ENCODE measurements around the gene STAB1. TPM values are rescaled to one million over a fixed set of nuclear protein-coding genes. Genes with fewer than 3 reads are reported as not detected.
"Not testable (repeated sequence)": the region's sequence is repeated elsewhere in the genome, so short reads cannot be mapped to it uniquely, and the experiment has no call there.

The STAB1 gene
- total RNA-seq, 1 donor from 2014 or later: 6.3 TPM

DNA sequence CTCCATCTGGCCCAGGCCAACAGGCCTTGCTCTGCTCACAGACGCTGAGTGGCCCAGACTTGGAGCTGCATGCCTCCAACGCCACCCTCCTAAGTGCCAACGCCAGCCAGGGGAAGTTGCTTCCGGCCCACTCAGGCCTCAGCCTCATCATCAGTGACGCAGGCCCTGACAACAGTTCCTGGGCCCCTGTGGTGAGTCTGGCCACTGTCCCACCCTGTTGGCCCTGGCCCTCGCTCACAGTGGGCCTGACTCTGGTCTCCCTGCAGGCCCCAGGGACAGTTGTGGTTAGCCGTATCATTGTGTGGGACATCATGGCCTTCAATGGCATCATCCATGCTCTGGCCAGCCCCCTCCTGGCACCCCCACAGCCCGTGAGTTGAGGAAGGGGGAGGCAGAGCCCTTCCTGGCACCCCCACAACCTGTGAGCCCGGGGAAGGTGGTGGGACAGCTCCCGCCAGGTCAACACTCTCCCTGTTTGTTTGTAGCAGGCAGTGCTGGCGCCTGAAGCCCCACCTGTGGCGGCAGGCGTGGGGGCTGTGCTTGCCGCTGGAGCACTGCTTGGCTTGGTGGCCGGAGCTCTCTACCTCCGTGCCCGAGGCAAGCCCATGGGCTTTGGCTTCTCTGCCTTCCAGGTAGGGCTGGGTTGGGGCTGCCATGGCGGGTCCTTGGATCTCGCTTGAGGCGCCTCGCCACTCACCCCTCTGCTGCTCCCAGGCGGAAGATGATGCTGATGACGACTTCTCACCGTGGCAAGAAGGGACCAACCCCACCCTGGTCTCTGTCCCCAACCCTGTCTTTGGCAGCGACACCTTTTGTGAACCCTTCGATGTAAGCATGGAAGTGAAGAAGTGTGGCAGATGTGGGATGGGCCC is 28.5 kb downstream of the STAB1 start:
- no peaks in the 10 kb centered on the region for H3K36me3 Mint-ChIP-seq (ENCODE audit: unreplicated experiment)
- H3K9me3 Mint-ChIP-seq (ENCODE audit: unreplicated experiment): peaks cover 5% of the 10 kb centered on the region
- H3K4me3 Mint-ChIP-seq (ENCODE audit: unreplicated experiment): no peak overlapping the region
- peak; percentile 17 for DNase-seq
- H3K27ac Mint-ChIP-seq (ENCODE audit: unreplicated experiment): no peak overlapping the region
- H3K4me1 Mint-ChIP-seq (ENCODE audit: low read depth, unreplicated experiment): peaks cover 5% of the 10 kb centered on the region
- TF ChIP-seq, protein P1, sequence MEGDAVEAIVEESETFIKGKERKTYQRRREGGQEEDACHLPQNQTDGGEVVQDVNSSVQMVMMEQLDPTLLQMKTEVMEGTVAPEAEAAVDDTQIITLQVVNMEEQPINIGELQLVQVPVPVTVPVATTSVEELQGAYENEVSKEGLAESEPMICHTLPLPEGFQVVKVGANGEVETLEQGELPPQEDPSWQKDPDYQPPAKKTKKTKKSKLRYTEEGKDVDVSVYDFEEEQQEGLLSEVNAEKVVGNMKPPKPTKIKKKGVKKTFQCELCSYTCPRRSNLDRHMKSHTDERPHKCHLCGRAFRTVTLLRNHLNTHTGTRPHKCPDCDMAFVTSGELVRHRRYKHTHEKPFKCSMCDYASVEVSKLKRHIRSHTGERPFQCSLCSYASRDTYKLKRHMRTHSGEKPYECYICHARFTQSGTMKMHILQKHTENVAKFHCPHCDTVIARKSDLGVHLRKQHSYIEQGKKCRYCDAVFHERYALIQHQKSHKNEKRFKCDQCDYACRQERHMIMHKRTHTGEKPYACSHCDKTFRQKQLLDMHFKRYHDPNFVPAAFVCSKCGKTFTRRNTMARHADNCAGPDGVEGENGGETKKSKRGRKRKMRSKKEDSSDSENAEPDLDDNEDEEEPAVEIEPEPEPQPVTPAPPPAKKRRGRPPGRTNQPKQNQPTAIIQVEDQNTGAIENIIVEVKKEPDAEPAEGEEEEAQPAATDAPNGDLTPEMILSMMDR (IDR thresholded peaks at IDR 0.05; ENCODE audit: partially characterized antibody, unreplicated experiment): no peak
- peaks cover 5% of the 10 kb centered on the region for H3K27me3 Mint-ChIP-seq (ENCODE audit: unreplicated experiment)

DNA sequence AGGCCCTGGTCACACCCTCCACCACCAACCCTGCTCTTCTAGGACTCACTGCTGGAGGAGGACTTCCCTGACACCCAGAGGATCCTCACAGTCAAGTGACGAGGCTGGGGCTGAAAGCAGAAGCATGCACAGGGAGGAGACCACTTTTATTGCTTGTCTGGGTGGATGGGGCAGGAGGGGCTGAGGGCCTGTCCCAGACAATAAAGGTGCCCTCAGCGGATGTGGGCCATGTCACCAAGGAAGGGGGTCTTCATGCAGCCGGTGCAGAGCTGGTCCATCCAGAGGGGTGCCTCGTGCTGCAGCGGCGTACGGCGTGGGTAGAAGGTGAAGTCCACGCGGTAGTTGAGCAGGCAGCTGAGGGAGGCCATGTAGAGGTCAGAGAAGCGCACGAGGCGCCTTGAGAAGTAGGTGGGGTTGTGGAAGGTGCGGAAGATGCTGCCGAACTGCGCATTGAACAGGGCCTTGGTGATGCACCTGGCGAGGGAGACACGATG is 29.2 kb downstream of the STAB1 start:
- H3K4me1 Mint-ChIP-seq (ENCODE audit: low read depth, unreplicated experiment): peaks cover 5% of the 10 kb centered on the region
- no peak for DNase-seq
- TF ChIP-seq, protein P1 (IDR thresholded peaks at IDR 0.05; ENCODE audit: partially characterized antibody, unreplicated experiment): no peak
- H3K4me3 Mint-ChIP-seq (ENCODE audit: unreplicated experiment): peak overlapping the region; percentile 46
- no peaks in the 10 kb centered on the region for H3K36me3 Mint-ChIP-seq (ENCODE audit: unreplicated experiment)
- H3K9me3 Mint-ChIP-seq (ENCODE audit: unreplicated experiment): peaks cover 7% of the 10 kb centered on the region
- peaks cover 3% of the 10 kb centered on the region for H3K27me3 Mint-ChIP-seq (ENCODE audit: unreplicated experiment)
- no peak overlapping the region for H3K27ac Mint-ChIP-seq (ENCODE audit: unreplicated experiment)

DNA sequence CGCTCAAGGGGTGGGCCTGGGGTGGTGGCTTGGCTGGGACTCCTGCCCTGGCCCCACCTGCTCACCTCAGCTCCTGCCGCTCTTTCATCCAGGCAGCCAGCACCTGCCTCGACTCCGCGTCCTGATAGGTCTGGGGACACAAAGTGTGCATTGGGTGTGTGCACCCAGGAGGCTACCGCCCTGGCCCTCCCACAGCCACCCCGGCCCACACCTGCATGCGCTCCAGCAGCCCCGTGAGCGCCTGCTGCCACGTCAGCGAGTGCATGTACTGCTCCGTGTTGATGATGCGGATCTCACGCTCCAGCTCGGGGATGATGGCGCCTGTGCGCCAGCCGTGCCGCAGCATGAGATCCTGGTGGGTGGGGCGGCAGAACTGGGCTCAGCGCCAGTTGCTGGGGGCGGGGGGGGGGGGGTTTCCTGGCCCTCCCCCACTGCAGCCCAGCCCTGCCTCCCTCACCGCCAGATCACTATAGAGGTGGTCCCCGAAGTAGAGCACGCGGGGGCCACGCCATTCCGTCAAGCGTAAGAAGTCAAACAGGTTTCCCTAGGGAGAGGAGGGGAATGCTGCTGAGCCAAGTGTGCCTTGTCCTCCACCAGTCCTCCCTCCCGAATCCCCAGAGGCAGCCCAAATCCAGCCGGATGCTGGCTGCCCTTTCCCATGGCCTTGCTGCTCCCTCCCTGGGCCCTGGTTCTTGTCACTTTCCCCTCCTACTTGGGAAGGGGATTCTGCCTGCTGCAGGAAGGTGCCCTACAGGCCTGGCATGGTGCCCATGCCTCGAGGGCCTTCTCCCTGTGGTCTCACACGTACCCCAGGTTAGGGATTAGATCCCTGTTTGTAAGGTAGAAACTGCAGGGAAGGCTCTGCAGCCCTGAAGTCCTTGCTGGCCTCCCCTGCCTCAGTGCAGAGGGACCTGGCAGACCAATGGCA is 29.9 kb downstream of the STAB1 start:
- H3K4me1 Mint-ChIP-seq (ENCODE audit: low read depth, unreplicated experiment): peaks cover 4% of the 10 kb centered on the region
- TF ChIP-seq, protein P1 (IDR thresholded peaks at IDR 0.05; ENCODE audit: partially characterized antibody, unreplicated experiment): no peak
- peaks cover 3% of the 10 kb centered on the region for H3K27me3 Mint-ChIP-seq (ENCODE audit: unreplicated experiment)
- DNase-seq: peak; percentile 11
- no peak overlapping the region for H3K4me3 Mint-ChIP-seq (ENCODE audit: unreplicated experiment)
- H3K36me3 Mint-ChIP-seq (ENCODE audit: unreplicated experiment): no peaks in the 10 kb centered on the region
- peaks cover 5% of the 10 kb centered on the region for H3K9me3 Mint-ChIP-seq (ENCODE audit: unreplicated experiment)
- no peak overlapping the region for H3K27ac Mint-ChIP-seq (ENCODE audit: unreplicated experiment)

DNA sequence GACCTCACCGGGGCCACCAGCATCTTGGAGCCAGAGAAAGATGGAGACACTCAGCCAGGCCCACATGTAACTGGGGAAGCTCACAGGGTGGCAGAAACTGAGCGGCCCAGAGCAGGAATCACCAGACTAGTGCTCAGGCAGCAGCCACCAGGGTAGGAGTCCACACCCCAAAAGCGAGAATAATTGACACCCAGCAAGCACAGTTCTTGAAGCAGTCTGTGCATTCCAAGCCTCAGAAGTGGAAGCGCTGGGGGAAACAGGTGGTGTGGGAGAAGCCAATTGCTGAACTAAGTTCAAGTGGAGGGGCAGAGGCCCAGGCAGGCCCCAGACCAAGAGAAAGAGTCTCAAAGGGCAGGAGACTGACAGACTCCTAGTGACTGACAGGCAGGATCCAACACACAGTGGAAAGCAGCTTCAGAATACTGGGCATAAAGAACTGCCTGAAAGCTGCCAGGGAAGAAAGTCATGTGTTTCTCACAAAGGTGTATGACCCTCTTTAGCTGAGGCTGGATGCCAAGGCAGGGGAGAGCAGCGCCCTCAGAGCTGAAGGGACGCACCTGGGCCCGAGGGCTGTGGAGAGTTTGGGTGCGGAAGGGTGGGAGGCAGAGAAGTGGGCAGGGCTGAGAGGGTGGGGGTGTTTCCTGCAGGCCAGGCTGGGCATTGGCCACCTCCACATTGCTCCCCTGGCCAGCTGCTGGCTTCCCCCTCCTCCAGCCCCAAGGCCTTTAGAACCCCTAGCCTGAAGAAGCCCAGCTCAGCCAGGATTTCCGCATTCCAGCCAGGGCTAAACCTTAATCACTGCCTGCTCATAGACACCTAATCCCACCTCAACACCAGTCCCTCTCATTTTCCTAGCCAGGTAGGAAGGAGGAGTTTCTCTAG is 30.8 kb downstream of the STAB1 start:
- no peak overlapping the region for H3K27ac Mint-ChIP-seq (ENCODE audit: unreplicated experiment)
- no peak overlapping the region for H3K4me3 Mint-ChIP-seq (ENCODE audit: unreplicated experiment)

DNA sequence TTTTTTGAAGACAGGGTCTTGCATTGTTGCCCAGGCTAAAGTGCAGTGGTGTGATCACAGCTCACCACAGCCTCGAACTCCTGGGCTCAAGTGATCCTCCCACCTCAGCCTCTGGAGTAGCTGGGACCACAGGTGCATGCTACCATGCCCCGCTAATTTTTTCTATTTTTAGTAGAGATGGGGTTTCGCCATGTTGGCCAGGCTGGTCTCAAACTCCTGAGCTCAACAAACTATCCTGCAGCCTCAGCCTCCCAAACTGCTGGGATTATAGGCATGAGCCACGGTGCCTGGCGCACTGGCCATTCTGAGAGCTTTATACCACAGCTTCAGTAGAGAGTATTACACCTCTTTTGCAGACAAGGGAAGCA is 31.5 kb downstream of the STAB1 start:
- H3K4me1 Mint-ChIP-seq (ENCODE audit: low read depth, unreplicated experiment); H3K4me3 Mint-ChIP-seq (ENCODE audit: unreplicated experiment); DNase-seq; H3K9me3 Mint-ChIP-seq (ENCODE audit: unreplicated experiment); H3K27me3 Mint-ChIP-seq (ENCODE audit: unreplicated experiment); H3K27ac Mint-ChIP-seq (ENCODE audit: unreplicated experiment); H3K36me3 Mint-ChIP-seq (ENCODE audit: unreplicated experiment): not testable (repeated sequence)

More for the DNA sequence above, 30.8 kb downstream of the STAB1 start:
- peaks cover 5% of the 10 kb centered on the region for H3K9me3 Mint-ChIP-seq (ENCODE audit: unreplicated experiment)
- TF ChIP-seq, protein P1 (IDR thresholded peaks at IDR 0.05; ENCODE audit: partially characterized antibody, unreplicated experiment): no peak
- peaks cover 4% of the 10 kb centered on the region for H3K27me3 Mint-ChIP-seq (ENCODE audit: unreplicated experiment)
- H3K4me1 Mint-ChIP-seq (ENCODE audit: low read depth, unreplicated experiment): peaks cover 6% of the 10 kb centered on the region
- no peak for DNase-seq
- H3K36me3 Mint-ChIP-seq (ENCODE audit: unreplicated experiment): no peaks in the 10 kb centered on the region
